ENCODE data around the gene GAB1.

GAB1 gene

DNA sequence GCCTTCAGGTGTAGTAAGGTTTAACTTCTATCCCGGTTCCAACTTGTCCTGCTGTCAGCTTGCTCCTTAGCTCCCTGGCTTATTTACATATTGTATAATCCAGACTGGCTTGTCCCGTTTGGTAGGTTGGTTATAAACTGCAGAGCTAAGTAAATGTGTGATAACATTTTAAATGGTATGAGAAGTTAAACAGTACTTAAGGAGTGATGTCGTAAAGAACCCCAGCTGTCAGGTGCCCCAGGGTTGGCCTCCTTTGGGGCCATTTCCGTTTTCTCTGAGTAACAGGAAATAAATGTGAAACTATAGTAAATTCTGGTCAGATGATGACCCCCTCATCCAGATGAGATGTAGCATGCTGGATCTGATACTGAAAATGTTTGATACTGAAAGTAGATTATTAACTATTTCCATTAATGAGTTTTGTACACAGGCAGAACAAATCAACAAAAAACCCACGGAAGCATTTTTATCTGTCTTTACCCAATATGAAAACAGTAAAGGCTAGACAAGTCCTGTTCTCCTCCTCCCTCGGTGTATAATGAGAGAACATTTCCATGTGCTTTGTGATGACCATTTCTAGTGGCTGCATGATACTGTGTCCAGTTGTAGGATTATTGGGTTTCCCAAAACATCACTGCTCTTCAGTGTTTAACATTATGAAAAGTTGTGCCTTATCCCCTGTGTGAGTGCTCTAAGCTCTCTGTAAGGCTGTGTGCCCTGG, 22.4 kb downstream of the GAB1 start:
- no peak for DNase-seq (ENCODE audit: low spot score)

DNA sequence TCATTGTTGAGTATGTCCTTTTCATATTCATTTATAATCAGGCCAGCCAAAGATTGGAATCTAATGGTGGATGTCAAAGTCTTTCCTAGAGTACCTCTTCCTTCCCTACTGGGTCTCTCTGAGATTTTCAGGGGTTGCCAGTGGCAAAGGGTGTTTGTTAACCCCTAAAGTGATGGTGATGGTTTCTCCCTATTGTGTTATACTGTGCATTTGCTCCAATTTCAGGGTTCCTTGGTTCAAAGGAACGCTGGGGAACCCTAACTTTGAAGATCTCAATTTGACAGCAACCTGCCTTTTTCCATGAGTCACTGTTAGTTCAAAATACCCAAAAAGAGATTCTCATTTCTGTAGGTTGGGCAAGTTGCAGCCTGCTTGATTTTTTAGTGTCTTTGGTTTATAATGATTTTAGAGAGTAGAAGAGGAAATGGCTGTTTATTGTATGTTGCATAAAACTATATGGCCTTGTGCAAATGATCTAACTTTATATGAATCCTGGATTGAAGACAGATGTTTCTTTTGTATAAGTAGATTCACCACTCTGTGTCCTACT, 23.0 kb downstream of the GAB1 start:
- DNase-seq (ENCODE audit: low spot score) = no peak

DNA sequence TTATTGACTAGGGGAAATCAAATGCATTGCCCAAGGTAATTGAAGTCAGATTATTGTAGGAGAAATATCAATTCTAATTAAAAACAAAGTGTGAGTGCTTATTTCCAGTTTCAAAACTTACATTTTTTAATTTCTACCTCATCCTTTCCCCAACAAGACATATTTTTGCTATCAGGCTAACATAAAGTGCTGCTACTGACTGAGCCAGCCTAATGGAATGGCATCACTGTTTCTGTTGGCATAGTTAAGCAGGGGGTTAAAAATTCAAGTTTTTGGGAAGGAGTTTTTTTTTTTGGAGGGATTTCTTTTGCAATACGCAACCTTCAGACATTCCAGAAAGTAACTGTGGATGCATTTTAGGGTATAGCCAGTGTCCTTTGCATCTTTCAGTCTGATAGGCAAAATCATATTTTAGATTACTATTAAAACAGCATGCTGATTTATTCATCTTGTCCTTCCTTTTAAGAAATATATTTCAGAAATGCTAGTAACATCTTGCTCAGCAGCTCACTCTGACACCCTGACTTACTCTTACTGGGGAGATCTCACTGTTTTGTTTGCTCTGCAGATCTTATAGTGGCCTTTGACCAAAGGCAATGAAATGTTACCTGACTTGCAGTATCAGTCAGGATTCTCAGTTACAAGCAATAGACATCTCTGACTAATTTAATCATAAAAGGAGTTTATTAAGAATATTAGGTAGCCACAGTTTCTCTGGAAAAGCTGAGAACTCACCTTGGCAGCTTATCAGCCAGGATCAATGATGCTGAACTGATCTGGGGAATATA, 24.4 kb downstream of the GAB1 start:
- no peak for DNase-seq (ENCODE audit: low spot score)

DNA sequence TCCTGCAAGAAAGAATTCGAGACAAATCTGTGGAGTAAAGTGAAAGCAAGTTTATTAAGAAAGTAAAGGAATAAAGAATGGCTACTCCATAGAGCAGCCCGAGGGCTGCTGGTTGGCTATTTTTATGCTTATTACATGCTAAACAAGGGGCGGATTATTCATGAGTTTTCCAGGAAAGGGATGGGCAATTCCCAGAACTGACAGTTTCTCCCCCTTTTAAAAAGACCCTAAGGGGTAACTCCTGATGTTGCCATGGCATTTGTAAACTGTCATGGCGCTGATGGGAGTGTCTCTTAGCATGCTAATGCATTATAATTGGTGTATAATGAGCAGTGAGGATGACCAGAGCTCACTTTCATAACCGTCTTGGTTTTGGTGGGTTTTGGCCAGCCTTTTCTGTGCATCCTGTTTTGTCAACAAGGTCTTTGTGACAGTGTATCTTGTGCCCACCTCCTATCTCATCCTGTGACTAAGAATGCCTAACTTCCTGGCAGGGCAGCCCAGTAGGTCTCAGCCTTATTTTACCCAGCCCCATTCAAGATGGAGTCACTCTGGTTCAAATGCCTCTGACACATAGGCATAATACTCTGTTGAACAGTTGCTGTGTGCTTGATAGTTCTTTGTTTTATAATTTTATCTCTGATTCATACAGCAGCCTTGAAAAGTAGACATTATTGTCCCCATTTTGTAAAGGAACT, 25.8 kb downstream of the GAB1 start:
- DNase-seq (ENCODE audit: low spot score) = no peak

DNA sequence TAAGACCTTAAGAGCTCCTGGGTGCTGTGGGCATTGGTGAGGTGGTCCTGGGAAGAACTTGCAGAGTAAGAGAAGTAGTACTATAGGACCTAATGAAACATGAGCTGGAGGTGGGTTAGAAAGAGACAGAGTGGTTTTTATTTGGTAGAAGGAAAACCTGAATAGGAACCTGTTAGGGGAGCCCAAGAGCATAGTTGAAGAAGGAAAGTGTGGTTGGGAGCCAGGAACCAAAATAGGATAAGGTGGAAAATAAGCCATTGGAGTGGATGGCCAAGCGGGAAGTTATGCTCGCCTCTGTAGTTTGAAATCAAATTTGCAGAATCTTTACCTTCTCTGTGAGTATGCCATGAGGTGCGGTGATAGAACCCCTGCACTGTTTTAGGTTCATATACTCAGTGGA, 26.7 kb downstream of the GAB1 start:
- no peak for DNase-seq (ENCODE audit: low spot score)

DNA sequence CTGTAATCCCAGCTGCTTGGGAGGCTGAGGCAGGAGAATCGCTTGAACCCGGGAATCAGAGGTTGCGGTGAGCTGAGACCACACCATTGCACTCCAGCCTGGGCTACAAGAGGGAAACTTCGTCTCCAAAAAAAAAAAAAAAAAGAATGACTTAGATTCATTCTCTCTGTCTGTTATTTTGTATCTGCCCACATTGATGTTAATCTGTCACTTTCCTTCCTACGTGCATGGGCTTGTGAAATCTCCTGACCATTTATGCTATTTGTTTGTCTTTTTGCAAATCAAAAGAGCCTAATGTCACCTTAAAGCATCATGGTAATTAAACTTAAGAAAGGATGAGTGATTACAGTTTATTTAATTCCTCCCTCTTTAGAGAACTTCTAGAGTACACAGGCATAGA, 27.4 kb downstream of the GAB1 start:
- DNase-seq (ENCODE audit: low spot score) = no peak

DNA sequence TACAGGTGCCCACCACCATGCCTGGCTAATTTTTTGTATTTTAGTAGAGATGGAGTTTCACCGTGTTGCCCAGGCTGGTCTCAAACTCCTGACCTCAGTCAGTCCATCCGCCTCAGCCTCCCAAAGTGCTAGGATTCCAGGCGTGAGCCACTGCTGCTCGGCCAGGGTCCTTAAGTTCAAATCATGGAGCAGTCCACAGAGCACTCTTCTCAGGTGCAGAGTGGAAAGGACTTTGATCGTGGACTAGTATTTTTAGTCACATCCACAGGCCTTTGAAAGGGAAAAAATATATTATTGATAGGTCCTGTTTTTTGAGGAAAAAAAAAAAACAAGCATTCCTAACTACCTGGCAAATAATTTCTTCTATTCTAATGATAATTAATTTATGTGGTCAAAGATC, 31.2 kb downstream of the GAB1 start:
- no peak for DNase-seq (ENCODE audit: low spot score)

DNA sequence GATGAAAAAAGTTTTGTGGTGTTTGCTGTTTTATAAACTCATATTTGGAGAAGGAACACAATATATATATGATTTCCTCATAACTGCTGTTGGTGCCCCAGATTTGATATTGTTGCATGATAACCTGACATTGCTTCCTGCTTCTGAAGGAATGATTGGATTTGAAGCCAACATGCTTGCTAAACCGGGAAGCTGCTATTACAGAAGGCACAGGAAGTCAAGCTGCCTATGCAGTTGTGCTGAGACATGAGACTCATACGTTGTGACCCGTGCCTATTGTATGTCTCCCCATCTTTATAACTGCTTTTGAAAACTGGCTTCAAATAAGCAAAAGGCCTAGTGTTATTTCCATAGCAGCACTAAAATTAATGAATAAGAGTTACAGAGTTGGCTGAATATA, 32.9 kb downstream of the GAB1 start:
- DNase-seq (ENCODE audit: low spot score) = no peak

DNA sequence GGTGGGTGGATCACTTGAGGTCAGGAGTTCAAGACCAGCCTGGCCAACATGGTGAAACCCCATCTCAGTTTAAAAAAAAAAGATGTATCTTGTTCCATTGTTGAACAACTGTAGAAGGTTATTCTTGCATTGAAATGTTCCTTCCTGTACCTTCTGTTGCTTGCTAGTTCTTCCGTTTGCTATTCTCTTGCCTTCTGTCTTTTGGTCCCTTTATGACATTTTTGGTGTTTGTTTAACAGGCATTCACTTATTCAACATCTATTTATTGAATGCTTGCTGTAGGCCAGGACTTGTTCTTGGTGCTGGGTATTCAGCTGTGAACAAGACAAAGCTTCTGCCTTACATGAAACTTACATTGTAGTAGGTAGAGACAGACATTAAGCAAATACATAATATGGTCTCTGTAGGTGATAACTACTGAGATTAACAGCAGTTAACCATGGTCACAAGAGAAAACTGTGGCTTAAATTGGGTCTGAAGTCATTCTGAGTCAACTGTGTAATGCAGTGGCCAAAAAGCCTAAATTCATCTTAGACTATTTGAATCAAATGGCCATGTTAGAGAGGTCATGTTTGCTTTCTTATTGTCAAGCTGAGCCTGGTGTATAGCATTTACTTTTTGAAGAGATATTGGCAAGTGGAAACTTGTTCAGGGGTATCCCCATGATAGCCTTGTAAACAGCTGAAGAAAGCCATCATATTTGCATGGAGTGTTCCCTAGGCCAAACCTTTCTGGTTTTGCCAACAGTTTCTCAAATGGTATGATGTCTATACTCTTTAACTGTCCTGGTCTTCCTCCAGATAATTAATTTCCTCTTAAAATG, 35.6 kb downstream of the GAB1 start:
- no peak for DNase-seq (ENCODE audit: low spot score)

DNA sequence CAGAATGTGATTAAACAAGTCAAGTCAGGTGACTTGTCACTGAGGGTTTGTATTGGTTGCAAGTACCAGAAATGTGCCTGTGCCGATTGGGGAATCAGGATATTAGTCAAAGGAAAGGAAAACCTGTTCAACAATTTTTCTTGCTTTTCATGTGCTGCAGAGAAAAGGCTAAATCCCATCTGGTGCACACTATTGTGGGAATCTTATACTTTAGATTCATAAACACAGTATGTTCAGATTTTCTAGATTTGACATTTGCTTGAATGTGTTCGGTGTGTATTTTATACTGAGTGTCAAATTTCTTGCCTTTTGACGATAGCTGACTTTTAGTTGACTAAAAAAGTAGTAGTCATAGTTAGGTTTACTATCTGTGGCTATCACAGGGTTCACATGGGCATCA, 37.6 kb downstream of the GAB1 start:
- DNase-seq (ENCODE audit: low spot score) = no peak

DNA sequence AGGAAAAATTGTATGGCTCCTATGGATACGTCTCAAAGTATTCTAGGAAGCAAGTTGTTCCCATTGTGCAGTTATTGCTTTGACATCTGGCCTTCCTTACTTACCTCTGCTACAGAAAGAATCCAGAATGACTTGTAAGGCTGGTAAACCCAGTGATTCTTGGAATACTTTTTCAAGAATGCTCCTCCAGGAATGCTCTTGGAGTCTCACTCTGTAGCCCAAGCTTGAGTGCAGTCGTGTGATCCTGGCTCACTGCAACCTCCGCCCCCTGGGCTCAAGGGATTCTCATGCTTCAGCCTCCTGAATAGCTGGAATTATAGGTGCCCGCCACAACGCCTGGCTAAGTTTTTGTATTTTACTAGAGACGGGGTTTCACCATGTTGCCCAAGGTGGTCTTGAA, 38.1 kb downstream of the GAB1 start:
- DNase-seq (ENCODE audit: low spot score) = no peak

DNA sequence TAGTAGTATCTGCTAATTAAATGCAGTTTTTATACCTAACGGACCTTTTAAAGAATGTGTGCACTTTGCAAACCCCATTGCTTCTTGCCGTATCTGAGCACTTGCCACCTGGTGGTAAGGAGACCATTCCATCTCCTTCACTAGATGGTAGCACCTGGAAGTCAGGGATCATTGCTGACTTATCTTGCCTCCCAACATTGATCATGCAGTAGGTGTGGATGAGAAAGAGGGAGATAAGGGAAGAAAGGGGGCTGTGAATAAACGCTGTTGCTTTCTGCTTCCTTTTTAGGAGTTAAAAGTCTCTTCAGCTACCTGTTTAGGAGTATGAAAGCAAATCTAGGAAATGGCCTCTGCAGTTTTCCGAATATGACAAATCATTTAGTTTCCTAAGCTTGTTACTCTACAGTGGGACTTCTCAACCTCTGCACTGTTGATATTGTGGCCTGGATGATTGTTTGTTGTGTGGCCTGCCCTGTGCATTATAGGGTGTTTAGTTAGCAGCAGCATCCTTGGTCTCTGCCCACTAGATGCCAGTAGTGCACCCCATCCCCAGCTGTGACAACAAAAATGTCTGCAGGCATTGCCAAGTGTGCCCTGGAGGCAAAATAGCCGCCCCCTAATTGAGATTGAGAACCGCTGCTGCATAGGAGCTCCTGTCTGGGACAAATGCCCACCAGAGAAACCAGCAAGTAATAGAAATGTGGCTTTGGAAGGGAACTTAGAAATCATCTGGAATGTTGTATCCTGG, 38.8 kb downstream of the GAB1 start:
- no peak for DNase-seq (ENCODE audit: low spot score)

DNA sequence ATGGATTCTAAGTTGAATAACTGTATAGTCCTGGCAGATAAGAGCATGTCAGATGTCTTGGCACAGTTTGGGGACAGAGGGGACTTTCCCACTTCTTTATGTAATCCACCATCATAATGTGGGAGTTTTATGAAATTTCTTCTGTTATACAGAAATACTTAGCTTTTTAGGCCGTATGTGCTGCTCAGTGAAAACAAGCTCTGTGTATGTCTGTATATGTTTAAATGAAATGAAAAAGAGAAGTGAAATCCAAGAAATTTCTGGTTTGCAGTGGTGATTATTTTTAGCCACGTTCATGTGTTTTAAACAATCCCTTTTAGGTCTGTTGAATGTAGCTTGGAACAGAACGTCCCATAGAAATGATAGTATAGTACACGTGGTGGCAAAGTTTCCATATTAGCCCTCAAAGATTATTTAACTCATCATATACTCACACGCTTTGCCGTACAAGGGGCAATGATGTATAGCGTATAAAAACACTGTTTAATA, 41.0 kb downstream of the GAB1 start:
- no peak for DNase-seq (ENCODE audit: low spot score)

DNA sequence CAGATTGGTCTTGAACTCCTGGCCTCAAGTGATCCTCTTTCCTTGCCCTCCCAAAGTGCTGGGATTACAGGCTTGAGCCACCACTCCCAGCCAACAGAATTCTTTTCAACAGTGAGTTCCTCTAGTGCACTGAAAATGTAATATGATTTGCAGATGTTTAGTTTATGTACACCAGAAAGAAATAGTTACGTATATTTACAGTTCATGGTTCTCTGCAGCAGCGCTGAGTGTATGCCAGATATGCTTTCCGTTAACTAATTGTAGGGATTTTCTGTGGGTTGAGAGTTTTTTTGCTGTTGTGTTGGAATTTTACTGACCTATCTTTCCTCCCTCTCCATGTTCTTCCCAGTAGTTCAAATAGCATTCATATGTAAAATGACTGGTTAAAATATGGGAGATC, 44.0 kb downstream of the GAB1 start:
- DNase-seq (ENCODE audit: low spot score) = no peak

DNA sequence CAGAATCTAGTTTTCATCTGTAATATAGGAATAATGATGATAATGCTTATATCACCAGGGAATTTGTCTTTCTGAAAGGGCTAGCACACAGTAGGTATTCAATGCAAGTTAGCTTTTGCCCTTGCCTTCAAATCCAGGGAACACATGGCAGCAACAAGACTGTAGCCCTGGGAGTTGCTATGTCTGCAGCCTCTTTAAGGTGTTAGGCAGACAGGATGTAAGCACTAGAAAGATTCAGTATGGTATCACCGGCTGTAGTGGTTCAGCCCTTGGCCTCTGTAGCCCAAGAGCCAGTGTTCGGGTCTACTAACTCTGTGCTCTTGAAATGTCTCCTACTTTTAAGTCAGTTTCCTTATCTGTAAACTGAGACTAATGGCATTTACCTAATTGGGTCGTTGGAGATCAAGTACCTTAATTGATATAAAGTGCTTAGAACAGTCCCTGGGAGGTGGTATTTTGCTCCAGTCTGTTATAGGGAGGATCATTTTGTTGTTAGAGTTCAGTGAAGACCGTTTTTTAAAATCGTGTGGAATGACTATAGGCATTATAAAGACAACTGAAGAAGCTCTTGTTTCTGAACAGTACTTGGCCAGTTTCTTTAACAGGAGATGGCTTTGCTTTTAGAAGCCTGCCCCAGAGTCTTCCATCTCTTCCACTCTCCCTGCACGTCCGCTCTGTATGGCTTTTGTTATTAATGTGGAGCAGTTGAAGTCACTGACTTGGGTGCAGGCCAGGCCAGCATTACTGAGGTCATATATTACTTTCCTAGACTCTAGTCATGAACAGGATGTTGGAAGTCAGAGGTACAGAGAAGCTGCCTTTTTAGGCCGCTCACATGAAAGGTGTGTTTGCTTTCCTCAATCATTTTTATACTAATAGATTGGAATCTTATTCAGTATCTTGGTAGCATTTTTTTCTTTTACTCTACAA, 44.8 kb downstream of the GAB1 start:
- no peak for DNase-seq (ENCODE audit: low spot score)

DNA sequence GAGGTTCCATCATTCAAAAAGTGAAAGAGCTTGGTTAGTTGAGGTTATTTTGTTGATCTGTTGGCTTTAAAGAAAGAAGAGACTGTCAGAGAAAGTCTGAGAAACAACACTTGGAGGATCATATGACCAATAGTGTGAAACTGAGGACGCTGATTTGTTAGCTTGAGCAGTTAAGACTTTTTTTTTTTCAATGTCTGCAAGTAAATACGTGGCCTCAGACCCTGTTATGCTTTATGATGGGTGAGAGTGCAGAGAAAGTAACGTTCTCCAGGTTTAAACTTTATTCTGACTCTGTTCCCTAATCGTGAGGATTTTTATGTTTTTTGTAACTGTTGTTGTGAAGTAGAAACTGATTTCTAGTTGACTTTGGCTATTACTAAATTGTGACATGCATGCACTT, 45.9 kb downstream of the GAB1 start:
- no peak for DNase-seq (ENCODE audit: low spot score)

DNA sequence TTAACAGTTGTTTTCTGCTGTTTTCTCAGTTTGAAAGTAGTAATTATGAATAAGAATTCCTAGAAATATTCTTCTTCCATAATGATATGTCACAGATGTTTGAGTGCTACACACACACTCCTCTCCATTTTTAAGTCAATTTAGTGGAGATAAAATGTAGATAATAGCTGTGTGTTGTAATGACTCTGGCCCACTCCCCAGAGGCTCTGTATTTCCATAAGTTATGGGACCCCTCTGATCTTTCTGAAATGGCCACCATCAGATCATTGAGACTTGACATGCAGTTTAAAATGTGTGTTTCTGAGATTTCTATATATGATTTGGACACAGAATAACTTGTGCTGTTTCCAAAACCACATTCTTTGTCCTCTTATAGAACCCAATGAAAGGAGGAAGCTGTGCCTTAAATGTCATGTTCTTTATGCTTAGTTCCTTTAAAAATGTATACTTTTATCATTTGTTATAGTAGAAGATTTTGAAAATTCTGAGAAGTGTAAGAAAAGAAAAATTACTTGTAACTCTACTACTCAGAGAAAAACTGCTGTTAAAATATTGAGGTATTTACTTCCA, 46.4 kb downstream of the GAB1 start:
- DNase-seq (ENCODE audit: low spot score) = no peak

DNA sequence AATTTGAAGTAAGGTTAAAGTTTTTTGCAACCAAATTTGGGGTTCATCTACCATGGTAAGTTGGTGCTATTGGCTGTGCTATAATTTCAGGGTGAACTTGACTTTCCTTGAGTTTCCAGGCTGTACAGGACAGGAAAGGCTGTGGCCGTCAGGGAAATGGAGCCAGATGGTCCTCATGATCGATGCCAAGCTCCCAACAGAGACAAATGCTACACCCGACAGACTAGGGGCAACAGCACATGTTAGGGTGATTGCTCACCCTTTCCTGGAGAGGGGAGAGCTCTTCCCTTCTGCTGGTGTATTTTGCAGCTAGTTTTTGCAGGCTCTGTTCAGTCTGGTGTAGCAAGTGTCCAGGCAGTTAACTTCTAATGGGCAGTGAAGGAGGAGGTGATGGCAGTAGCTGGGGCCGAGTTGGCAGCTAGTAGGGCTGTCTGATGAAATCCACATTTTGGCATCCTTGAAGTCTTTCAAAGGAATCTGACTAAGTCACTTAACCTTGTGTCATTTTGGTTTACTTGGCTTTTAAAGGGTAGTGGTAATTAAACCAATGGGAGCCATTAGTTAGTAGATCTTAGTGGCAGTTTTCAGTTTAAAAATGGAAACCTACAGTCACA, 47.8 kb downstream of the GAB1 start:
- no peak for DNase-seq (ENCODE audit: low spot score)

DNA sequence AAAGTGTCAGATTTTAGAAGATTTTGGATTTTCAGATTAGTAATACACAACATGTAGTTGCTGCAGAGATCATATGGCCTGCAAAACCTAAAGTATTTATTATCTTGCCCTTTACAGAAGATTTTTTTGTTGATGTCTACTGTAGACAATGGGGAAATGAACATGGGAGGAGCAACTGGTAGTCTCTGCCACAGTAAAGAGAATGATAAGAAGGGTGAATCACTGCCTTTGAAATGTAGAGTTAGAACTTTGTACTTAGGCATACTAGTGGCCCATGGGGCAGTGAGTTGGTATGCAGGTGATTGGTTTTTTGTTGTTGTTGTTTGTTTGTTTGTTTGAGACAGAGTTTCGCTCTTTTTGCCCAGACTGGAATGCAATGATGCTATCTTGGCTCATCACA, 50.1 kb downstream of the GAB1 start:
- no peak for DNase-seq (ENCODE audit: low spot score)
